GM12891 (cell line): Measurements from ENCODE around the gene PPP2R1A.

Source experiments
- DNase-seq: peaks from one replicate; pipeline ENCODE4 v3.0.0; 2011; ENCODE audit warnings: low spot score; ENCODE audit not compliant: insufficient read length
- FAIRE-seq: peaks from 2 replicates; lab custom pipeline; 2011; peaks lifted over from hg19 to GRCh38; lab: Jason Lieb, UNC
- PAX5 ChIP-seq: IDR thresholded peaks from 2 replicates; pipeline ENCODE4 v1.6.1; 2011; ENCODE audit warnings: low read length, moderate library complexity, mild to moderate bottlenecking; ENCODE audit not compliant: insufficient read depth, severe bottlenecking
- POLR2A ChIP-seq: IDR thresholded peaks from 2 replicates; pipeline ENCODE4 v1.6.1; 2011; ENCODE audit warnings: low read depth, low read length, control low read depth
- POLR2AphosphoS5 ChIP-seq: IDR thresholded peaks from 2 replicates; pipeline ENCODE4 v1.6.1; 2011; ENCODE audit warnings: low read depth, low read length, control low read depth
- POU2F2 ChIP-seq: IDR thresholded peaks from 2 replicates; pipeline ENCODE4 v1.6.1; 2011; ENCODE audit warnings: low read depth, mild to moderate bottlenecking, control low read depth, low read length, moderate library complexity
- SPI1 ChIP-seq: IDR thresholded peaks from 2 replicates; pipeline ENCODE4 v1.6.1; 2011; ENCODE audit warnings: low read depth, low read length, control low read depth
- TAF1 ChIP-seq: IDR thresholded peaks from 2 replicates; pipeline ENCODE4 v1.6.1; 2011; ENCODE audit warnings: low read depth, low read length, control low read depth

Gene PPP2R1A

GRCh38 chr19:52176574-52176973 is 13.3 kb upstream of the PPP2R1A start:
- TF ChIP-seq TAF1 (no peak), POLR2AphosphoS5 (no peak), POLR2A (no peak), SPI1 (no peak), PAX5 (no peak), POU2F2 (no peak)
- DNase-seq (no peak), FAIRE-seq (no peak)

DNA sequence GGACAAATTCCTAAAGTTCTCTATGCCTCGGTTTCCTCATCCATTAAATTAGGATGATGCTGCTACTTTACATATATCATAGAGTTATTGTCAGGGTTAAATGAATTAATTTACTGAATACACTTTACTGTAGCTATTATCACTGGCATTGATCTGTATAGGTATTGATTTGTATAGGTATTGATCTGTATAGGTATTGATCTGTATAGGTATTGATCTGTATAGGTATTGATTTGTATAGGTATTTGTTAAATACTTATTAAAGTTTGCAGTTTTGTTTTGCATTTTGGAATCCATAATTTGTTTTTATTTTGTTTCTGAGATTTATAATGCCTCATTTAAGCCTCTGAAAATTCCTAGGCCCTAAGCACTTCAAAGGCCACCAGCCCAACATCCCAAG is 2.4 kb upstream of the PPP2R1A start:
- no peak for DNase-seq
- TF ChIP-seq SPI1 (no peak), POLR2AphosphoS5 (no peak), TAF1 (no peak), POLR2A (no peak), POU2F2 (no peak), PAX5 (no peak)
- FAIRE-seq = no peak

DNA sequence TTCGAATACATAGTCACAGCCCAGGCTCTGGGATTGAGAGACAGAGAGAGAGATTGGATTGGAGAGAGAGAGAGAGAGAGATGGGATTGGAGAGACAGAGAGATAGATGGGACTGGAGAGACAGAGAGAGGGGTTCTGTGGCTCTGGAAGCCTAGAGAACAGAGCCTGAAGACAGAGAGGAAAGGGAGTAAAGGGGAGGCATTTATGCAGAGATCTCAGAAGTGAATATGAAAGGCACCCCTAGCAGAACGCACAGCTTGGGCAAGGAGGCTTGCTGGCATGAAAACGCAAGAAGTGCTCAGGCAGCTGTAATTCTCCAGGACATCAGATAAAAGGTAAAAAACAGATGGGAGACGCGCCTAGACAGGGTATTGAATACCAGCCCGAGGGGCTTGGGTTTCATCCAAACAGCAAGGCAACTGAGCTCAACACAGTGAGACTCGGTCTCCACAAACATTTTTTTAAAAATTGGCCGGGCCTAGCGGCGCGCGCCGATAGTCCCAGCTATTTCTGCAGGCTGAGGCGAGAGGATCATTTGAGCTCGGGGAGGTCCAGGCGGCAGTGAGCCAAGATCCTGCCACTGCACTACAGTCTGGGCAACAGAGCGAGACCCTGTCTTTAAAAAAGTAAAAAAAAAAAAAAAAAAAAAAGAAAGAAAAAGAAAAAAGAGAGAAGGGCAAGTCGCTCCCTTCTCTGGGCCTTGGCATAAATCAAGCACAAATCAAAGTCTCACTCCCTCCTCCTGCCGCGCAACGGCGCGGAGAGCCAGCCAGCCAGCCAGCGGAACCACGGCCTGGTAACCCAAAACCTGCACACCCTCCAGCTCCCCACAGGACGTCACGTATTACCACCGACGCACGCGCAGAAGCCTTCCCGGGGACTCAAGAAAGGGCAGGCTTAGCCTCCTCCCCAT is 774 bp upstream of the PPP2R1A start:
- no peak for DNase-seq
- TF ChIP-seq POLR2AphosphoS5 (no peak), POU2F2 (no peak), SPI1 (no peak), POLR2A (peak; percentile 42; the same call in 1 of the 2 replicates), PAX5 (peak; percentile 98), TAF1 (peak; percentile 68; the same call in 1 of the 2 replicates)
- no peak for FAIRE-seq

- DNase-seq (no peak), FAIRE-seq (peak; percentile 84)
- TF ChIP-seq POLR2A (0 out of 2 replicates have a peak, but pooled peaks have one; percentile 41), TAF1 (no peak)
Measured at GRCh38 chr19:52190487-52191293, 838 bp downstream of the PPP2R1A start.

GRCh38 chr19:52191389-52191788 is 1.5 kb downstream of the PPP2R1A start:
- no peak for DNase-seq
- no peak for TF ChIP-seq PAX5
- no peak for TF ChIP-seq POLR2AphosphoS5
- no peak for TF ChIP-seq POU2F2
- TF ChIP-seq TAF1 = no peak
- no peak for TF ChIP-seq SPI1
- TF ChIP-seq POLR2A = no peak
- no peak for FAIRE-seq

DNA sequence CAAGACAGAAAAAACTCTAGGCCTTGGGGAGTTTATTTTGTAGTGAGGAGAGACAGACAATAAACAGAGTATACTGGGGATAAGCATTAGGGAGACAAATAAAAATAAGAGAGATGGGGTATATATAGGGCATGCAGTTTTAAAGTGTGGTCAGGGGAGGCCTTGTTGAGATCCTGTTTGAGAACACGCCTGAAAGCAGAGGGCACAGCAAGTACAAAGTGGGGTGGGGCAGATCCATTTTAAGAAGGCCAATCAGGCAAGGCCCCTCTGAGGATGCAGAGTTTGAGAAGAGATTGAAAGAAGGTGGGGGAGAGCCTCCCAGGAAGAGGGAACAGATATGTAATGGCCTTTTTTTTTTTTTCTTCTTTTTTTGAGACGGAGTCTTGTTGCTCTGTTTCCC is 2.1 kb downstream of the PPP2R1A start:
- no peak for TF ChIP-seq POLR2A
- no peak for TF ChIP-seq SPI1
- TF ChIP-seq PAX5 = no peak
- no peak for TF ChIP-seq POU2F2
- no peak for TF ChIP-seq POLR2AphosphoS5
- no peak for TF ChIP-seq TAF1
- no peak for DNase-seq
- no peak for FAIRE-seq

GRCh38 chr19:52196256-52196967 is 6.6 kb downstream of the PPP2R1A start:
- FAIRE-seq (no peak), DNase-seq (no peak)
- TF ChIP-seq TAF1 = no peak
- TF ChIP-seq POLR2A = no peak
- no peak for TF ChIP-seq SPI1
- no peak for TF ChIP-seq POU2F2
- no peak for TF ChIP-seq POLR2AphosphoS5
- no peak for TF ChIP-seq PAX5

DNA sequence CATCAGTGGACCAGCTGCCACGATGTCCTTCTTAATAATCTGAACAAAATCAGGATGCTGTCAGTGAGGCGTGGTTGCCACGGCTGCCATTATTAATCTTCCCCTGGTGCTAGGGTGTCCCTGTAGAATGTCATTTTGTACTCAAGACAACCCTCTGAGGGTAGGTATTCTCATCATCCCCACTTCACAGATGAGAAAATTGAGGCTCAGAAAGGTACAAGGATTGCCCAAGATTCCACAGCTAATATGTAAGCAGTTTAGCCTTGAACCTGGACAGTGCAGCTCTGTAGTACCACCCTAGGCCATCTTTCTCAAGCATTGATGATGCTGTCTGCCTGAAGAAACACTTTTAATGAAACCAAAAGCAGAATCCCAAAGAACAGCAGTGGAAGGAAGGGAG is 8.1 kb downstream of the PPP2R1A start:
- DNase-seq (no peak), FAIRE-seq (no peak)
- TF ChIP-seq POU2F2 (no peak), POLR2AphosphoS5 (0 out of 2 replicates have a peak, but pooled peaks have one; percentile 20), PAX5 (no peak), POLR2A (no peak), SPI1 (no peak), TAF1 (no peak)

DNA sequence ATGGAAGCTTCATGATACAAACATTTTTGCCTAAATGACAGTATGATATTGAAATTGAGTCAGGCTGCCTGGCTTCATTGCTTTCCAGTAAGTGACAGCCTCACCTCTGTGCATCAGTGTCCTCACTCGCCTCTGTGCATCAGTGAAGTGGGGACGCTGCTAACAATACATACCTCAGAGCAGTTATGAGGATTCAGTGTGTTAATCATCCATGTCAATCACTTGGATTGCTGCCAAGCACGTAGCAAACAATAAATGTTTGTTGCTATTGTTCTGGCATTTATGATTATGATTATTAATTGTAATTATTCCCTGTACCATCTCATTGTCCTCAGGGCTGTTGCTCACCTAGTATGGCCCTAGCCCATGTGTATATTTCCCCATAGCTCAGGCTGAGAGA is 8.8 kb downstream of the PPP2R1A start:
- no peak for TF ChIP-seq SPI1
- TF ChIP-seq TAF1 = no peak
- no peak for TF ChIP-seq POLR2AphosphoS5
- no peak for TF ChIP-seq PAX5
- TF ChIP-seq POLR2A = no peak
- TF ChIP-seq POU2F2 = no peak
- no peak for DNase-seq
- FAIRE-seq = no peak
